HG02970 (cell line): ENCODE results near the gene AP2A2.

ENCODE experiments used
- ATAC-seq: cut with Tn5 transposase; IDR thresholded peaks from one replicate; pipeline ENCODE4 v1.9.1; 2021; ENCODE audit warnings: mild to moderate bottlenecking, moderate library complexity, moderate number of reproducible peaks; ENCODE audit not compliant: unreplicated experiment, low FRiP score

Gene AP2A2

DNA sequence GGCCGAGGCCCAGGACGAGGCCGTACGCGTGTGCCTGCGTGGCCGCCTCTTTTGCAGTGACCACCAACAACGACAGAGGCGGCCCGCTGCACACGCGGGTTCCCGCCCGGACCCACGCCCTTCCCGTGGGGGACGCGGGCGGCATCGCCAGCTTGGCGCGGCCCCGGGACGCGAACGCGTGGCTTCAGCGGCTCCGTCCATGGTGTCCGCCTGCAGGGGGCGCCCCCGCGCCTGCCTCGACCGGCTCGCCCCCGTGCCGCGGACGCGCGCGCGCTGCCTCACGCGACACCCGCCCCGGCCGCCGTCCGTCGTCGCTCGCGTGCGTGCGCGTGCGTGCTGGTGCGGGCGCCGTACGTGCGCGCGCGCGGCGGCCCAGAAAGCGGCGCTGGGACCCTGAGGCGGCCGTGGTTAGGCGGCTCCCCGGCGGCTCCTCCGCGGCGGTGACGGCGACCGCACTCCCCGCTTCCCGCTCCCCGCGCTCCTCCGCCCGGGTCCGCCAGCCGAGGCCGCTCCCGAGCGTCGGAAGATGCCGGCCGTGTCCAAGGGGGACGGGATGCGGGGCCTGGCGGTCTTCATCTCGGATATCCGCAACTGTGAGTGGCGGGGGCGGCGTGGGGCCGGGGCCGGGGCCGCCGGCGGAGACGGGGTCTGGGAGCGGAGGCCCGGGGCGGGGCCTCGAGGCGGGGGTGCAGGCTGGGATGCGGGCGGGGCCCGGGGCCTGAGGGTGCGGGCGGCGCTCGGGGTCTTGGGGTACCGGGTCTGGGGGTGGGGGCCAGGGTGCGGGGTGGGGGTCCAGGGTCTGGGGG, at the start of gene AP2A2:
Gene AP2A2 (plus strand): TSS at position 375 of the 806 bp plus-strand sequence. CDS start 152 bp downstream, at position 527.
- ATAC-seq, result peak; percentile 88

DNA sequence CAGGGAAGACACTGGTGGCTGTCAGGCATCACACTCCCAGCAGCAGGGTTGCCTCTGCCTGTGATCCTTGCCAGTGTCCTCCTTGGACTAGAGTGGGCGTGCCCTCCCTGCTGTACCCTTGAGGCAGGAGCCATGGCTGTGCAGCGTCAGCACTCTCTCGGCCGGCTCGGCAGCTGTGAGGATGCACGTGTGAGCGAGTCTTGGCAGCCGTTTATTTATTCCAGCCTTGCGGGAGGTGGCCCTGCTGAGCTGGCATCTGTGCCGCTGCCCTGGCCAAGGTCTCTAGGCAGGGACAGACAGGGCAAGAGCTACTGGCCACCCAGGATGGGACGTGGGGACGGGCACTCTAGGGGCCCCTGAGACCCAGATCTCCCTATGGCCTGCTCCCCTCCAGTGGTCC, 49.1 kb upstream of the AP2A2 start:
- ATAC-seq, result no peak

DNA sequence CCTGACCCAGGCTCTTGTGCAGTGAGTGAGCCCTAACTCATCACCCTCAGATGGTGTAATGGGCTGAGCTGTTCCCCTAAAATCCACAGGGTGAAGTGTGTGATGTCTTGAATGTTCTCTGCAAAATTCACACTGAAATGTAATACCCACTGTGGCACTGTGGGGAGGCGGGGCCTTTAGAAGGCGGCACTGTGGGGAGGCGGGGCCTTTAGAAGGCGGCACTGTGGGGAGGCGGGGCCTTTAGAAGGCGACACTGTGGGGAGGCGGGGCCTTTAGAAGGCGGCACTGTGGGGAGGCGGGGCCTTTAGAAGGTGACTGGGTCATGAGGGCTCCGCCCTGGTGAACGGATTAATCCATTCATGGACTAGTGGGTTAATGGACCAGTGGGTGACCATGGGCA, 48.1 kb upstream of the AP2A2 start:
- no peak for ATAC-seq

DNA sequence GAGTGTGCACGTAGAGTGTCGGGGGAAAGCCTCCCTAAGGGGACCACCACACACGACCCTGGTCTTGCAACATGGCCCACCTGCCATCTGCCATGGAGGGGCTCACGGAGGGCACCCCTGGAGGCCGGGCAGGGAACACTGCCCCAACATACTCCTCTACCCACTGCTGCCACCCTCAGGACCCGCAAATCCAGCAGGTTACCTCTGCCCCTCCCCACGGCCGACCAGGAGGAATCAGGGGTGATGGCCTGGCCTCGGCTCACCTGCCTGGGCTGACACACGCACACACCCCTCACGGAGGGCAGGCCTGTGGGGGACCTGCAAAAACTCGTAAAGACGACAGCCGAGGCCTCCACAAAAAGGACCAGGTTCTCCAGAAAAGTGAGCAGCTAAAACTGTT, 45.2 kb upstream of the AP2A2 start:
- no peak for ATAC-seq

DNA sequence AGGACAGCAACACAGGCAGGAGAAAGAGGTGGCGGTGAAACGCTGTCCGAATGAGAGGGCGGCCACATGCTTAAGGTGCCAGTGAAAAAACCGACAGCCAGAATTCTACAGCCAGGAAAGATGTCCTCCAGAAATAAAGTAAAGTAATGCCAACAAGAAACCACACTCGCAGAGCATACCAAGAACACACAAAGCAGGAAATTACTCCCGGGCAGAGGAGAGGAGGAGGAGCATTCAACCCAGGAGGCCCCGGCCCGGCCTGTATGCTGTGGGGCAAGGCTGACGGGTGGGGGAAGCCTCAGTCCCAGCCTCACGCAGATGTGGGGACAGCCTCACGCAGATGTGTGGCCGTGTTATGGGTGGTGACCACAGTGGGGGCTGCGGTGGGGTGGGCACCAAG, 43.1 kb upstream of the AP2A2 start:
- ATAC-seq, result no peak

DNA sequence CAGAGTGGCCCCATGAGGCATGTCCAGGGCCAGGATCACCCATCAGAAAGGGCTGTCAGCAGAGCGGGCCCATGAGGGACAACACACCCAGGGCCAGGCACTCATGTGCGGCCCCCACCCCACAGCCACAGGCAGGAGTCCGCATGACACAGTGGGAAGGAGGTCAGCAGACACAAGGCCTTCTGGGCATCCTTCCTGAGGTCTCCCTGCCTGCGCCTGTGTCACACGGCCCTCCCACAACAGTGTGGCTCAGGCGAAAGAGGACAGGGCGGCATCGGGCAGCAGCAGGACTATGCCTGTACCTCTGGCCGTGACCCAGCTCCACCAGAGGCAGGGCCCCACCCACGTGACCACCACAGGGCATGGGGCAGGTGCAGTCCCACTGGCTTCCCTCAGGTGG, 42.1 kb upstream of the AP2A2 start:
- no peak for ATAC-seq

DNA sequence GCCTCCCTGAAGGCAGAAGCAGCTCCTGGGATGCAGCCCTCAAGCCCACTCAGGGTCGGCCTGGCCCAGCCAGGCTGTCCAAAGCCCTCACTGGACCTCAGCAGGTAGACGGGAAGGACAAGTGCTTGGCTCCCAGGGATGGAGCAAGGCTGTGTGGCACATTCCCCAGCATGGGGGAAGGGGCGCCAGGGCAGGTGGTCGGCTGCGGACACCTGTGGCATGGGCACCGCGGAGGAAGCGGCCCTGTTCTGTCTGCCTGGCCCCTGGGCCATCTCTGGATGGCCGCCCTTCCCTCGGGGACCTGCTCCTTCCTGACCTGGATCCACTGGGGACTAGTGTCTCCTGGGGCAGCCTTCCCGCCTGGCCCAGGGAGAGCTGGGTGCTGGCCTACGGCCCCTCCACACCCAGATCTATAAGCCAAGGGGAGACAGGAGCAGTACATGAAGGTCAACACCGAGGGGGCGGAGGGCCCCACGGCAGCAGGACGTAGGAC, 41.0 kb upstream of the AP2A2 start:
- no peak for ATAC-seq

DNA sequence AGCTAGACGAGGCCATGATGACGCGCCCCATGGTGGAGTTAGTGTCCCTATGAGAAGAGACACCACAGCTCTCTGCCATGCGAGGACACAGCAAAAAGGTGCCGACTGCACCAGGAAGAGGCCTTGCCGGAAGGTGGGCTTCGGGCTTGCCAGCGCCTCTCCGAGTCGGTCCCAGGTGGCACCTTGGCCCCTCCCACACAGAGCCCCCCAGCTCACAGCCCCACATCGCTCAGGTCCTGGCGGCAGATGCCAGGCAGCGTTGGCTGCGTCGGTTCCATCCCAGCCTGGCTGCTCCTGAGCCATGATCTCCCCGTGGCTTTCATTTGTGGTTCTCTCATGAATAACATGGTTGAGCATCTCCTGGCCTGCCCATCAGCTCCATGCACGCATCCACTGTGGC, 39.1 kb upstream of the AP2A2 start:
- ATAC-seq, result no peak

DNA sequence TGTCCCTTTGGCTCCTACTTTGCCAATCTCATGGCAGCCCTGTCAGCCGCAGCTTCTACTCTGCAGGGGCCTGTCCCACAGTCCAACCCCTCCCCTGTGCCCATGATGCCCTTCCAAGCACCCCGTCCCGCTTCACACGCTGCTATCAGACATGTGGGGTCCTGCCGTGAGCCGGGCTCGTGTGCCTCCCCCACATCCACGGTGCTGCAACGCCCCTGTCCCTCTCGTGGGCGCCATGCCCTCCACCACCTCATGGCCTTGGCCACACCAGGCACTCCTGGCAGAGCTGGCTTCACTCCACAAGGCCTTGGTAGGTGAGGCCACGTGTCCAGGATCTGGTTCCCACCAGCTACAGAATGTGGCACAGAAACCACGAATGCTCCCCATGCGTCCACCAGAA, 38.1 kb upstream of the AP2A2 start:
- no peak for ATAC-seq

DNA sequence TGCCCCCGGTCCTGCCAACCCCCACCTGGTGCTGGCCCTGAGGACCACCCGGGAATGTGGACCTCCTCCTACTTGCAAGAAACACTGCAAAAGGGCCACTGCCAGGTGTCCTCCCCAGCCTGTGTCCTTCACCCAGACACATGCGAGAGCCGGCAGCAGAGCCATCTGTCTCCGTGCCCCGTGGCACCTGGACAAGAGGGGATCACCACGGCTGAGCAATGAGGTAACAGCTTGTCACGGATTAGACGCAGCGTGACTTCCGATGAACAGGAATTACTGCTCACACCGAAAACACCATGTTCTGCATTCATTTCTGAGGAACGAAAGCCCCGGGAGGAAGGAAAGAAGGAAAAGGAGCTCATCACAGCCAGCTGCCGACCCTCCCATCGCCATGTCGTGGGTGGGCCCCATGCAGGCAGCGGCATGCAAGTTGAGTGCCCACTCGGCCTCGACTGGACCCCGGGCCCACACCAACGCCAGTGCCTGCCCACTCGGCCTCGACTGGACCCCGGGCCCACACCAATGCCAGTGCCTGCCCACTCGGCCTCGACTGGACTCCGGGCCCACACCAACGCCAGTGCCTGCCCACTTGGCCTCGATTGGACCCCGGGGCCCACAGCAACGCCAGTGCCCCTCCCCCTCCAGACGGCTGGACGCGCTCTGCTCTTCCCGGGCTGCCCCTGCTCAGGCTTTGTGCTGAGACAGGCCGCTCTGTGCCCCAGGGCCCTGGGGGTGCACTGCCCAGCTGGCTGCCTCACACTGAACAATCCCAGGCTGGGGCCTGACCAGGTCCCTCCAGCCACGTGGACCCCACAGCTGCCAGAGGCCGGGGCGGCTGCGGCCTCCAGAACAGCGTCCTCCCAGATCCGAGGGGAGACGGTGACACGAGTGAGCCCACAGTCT, 37.1 kb upstream of the AP2A2 start:
- ATAC-seq, result no peak

DNA sequence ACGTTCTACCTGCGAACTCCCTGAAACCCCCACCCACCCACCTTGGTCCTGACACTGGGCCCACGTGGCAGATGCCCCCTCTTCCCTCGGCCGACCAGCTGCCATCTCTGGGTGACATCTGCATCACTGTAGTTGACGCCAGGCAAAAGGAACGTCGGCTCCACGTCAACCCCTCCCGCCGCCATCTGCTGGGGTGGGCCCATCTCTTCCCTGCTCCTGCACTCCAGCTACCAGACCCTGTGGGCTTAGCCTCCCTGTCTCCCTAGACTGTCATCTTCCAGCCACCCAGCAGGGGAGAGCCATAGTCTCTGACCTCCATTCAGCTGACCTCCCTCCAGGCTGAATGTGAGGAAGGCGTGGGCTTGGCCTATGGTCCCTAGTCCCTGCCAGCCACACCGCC, 36.4 kb upstream of the AP2A2 start:
- ATAC-seq, result no peak

DNA sequence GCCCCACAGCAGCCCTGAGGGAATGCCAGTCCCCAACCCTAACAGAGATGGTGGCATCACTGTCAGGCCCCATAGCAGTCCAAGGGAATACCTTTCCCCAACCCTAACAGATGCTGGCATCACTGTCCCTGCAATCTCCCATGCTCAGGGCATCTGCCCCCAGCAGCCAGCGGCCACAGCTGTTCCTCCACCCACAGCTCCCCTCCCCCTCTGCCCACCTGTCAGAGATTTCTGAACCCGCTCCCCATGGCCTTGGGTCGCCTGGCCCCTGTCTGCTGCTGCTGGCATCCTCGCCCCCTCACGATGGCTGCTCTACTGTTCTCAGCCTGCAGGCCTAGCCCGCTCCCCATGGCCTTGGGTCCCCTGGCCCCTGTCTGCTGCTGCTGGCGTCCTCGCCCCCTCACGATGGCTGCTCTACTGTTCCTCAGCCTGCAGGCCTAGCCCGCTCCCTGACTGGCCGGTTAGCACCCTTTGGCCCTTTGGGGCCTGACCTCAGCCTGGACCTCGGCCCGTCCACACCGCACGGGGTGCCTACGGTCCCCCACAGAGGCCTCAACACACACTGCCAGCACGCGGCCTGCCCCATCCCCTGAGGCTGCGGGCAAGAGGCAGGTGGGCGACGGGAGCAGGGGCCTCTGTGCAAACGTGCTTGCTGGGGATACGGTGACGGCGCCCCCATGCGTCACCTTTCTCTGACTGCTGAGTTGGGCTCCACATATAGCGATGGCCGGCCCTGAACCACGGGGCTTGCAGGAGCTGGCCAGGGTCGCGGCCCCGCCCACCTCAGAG, 35.8 kb upstream of the AP2A2 start:
- no peak for ATAC-seq

DNA sequence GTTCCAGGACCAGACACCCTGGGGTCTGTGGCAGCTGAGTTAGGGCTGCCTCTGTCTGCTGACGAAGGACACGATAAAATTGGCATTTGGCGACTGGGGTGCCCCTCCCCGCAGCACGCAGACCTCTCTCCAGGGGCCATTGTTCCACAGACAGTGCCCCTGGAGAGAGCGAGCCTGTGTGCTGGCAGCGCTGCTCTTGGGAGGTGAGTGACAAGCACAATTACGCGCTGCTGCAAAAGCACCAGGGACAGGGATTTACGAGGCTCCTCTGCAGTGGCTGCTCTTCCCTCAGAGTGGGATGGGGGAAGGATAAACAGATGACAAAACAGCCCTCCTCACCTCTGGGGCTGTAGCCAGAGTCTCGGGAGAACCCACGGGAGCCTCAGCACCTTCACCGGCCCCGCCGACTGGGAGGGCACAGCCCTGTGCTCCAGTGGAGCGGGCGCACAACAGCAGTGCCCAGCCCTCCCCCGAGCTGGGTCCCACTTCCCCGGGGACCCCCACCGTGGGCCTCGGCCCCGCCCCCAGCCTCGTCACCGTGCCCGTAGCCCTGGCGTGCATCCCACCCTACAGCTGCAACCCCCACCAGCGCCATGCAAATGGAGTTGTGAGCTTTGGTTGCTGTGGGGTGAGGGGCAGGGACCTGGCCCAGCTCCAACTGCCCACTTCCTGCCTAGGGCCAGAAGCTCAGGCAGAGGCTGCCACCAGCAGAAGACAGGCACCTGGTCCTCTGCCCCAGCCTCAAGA, 34.7 kb upstream of the AP2A2 start:
- ATAC-seq, result no peak

DNA sequence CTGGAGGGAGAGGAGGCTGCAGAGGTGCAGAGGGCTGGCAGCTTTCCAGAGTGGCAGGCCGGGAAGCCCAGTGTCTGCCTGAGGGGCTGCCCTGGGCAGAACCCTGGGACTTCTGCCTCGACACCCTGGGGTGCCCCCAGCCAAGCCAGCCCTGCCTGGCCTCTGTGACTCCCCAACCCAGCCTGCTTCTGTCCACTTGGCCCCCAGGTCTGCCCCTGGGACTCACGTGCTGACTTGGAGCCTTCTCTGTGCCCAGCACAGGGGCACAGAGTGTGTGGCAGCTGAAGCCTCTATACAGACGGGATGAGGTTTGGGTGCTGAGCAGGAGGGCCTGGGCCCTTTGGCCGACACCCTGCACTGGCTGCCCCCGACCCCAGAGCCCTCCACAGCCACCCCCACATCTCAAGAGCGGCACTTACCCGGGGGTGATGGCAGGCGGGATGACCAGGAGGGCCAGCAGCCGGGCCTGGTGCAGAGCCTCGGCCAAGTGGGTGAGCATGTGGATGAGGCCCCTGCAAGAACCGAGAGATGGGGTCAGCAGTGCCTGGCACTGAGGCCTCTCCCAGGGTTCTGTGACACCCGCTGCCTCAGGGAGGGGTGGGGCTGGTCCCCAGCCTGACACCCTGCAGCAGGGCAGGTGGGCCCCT, 32.5 kb upstream of the AP2A2 start:
- ATAC-seq, result no peak

DNA sequence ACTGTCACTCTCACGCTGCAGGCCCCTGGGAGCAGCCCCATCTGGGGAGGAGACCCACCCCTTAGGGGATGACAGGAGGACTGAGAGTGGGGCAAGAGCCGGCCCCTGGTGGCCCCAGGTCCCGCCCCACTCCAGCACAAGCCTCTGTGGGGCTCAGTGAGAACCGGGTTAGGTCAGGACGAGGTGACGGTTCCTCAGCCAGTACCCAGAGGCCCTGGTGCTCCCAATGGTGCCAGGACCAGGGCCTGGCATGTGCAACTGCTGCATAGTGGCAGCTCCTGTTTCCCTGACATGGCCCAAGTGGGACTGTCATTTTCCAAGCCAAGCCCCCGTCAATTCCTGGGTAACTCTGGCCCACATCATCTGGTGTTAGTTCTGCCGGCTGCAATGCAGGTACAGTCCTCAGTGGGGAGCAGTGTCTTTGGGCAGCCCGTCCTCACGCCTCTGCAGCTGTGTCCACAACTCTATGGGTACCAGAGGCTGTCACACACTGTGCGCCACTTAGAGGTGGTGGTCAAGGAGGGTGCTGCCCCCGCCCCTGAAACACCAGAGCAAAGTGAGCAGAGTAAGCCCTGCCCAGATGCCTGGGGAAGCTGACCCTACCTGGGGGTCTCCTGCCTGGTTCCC, 31.0 kb upstream of the AP2A2 start:
- ATAC-seq, result no peak

DNA sequence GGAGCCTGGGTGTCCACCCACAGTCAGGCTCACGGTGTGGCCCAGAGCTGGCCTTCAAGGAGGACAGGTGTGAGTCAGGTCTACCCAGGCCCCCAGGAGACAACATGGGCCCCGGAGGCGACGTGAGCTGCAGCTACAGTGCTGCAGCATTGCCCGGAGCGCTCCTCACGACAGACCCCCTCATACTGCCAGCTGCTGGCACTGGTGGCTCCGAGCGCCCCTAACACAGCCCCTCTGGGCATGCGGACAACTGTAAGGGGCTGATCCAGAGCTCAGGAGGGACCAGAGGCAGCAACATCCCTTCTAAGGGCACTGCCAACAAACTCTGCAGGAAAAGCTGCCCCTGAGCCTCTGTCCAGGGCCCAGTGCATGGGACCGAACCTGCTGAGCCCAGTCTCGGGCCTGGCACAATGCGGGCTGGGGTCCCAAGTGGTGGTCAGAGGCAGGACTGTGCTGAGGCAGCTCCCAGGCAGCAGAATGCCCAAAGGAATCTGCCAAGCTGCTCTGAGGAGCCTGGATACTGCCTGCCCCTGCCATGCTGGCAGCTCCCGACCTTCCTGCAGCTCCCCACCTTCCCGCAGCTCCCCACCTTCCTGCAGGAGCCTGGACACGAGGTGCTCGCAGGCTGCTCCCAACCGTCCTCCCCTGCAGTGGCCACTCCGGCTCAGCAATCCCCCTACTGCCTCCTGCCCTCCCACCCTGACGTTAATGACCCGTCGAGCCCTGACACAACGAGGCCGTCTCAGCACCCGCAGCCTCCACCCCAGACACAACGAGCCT, 30.1 kb upstream of the AP2A2 start:
- no peak for ATAC-seq

DNA sequence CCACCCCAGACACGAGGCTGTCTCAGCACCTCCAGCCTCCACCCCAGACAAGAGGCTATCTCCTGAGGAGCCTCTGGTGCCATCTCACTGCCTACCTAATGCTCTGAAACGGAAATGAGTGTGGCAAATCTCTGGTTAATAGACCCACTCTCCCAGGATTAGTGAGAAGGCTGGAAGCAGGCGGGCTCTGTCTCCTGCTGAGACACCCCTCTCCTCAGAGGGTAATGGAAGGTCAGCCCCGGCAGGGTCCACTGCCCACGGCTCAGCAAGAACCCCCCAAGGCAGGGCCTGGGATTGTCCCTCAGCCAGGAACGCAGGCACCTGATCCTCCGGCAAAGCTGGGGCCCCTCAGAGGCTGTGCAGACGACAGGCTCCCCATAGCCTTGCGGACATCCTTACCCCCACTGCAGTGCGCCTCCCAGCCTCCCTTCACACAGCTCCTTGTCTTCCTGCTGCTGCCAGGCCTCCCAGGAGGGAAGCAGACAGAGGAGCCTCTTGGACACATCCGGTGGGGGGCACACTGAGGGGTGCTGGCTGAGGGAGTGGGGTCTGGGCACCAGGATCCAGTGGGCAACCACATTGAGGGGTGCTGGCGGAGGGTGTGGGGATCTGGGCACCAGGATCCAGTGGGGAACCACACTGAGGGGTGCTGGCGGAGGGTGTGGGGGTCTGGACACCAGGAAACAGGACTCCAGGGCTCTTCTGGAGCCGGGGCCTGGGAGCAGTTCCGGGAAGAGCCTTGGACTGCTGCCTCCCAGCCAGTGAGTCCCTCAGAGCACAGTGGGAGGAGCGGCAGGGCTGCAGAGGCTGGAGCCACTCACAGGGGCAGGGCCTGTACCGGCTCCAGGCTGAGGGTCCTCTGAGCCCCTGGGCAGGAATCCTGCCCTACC, 28.2 kb upstream of the AP2A2 start:
- no peak for ATAC-seq
